GM12878 (cell line): ENCODE measurements around the gene NUDT3. TPM values are rescaled to one million over a fixed set of nuclear protein-coding genes. Genes with fewer than 3 reads are reported as not detected.
A peak's percentile ranks its signal among the peaks of the same experiment; 100 is the strongest.

Experiments used
- CEBPB ChIP-seq, 2 experiments: fragments of 150-350 bp in 1 of 2; IDR thresholded peaks; 2 replicates each; pipeline ENCODE4 v1.6.1; 2012 to 2014; ENCODE audit warnings: low read depth in 2 of 2, low read length in 2 of 2, borderline replicate concordance in 1 of 2, inconsistent platforms in 1 of 2
- EGR1 ChIP-seq, 2 experiments: IDR thresholded peaks; 1 replicate in 1 of 2; 2 replicates in 1 of 2; pipeline ENCODE4 v1.6.1; 2011 to 2012; ENCODE audit warnings: low read depth in 2 of 2, low read length in 2 of 2, borderline replicate concordance in 1 of 2, mild to moderate bottlenecking in 1 of 2, moderate library complexity in 1 of 2
- ETV6 ChIP-seq, 2 experiments: fragments of 450-650 bp in 1 of 2; IDR thresholded peaks in 1 of 2; conservative IDR thresholded peaks in 1 of 2; 2 replicates each; pipeline ENCODE4 v1.6.1; 2014; ENCODE audit warnings: antibody characterized with exemption in 1 of 2, borderline replicate concordance in 1 of 2, low read depth in 1 of 2, mild to moderate bottlenecking in 1 of 2, moderate library complexity in 1 of 2
- FOXK2 ChIP-seq: fragments of 450-650 bp; IDR thresholded peaks from 2 replicates; pipeline ENCODE4 v1.6.1; 2017; ENCODE audit warnings: mild to moderate bottlenecking, moderate library complexity
- HDGF ChIP-seq: fragments of 450-650 bp; IDR thresholded peaks from 2 replicates; pipeline ENCODE4 v1.6.1; 2016; ENCODE audit warnings: antibody characterized with exemption
- IRF3 ChIP-seq: fragments of 450-650 bp; IDR thresholded peaks from 2 replicates; pipeline ENCODE4 v1.6.1; 2014; ENCODE audit warnings: mild to moderate bottlenecking
- IRF5 ChIP-seq: fragments of 450-650 bp; IDR thresholded peaks from 2 replicates; pipeline ENCODE4 v1.6.1; 2017; ENCODE audit warnings: borderline replicate concordance
- KLF5 ChIP-seq: fragments of 450-650 bp; IDR thresholded peaks from 2 replicates; pipeline ENCODE4 v1.6.1; 2014; ENCODE audit warnings: mild to moderate bottlenecking; ENCODE audit not compliant: partially characterized antibody
- MEF2B ChIP-seq: fragments of 450-650 bp; IDR thresholded peaks from 2 replicates; pipeline ENCODE4 v1.6.1; 2018; ENCODE audit warnings: mild to moderate bottlenecking, moderate library complexity; ENCODE audit not compliant: partially characterized antibody, poor library complexity, severe bottlenecking
- MXI1 ChIP-seq: fragments of 150-350 bp; IDR thresholded peaks from 2 replicates; pipeline ENCODE4 v1.6.1; 2011; ENCODE audit warnings: low read depth, mild to moderate bottlenecking, inconsistent platforms, low read length, improper control_type of control experiment
- MYB ChIP-seq: fragments of 150-350 bp; IDR thresholded peaks from 2 replicates; pipeline ENCODE4 v1.6.1; 2014; ENCODE audit warnings: mild to moderate bottlenecking, low read depth, low read length, borderline replicate concordance
- PBX3 ChIP-seq: IDR thresholded peaks from 2 replicates; pipeline ENCODE4 v1.6.1; 2011; ENCODE audit warnings: mild to moderate bottlenecking, low read depth, low read length, moderate library complexity; ENCODE audit not compliant: insufficient replicate concordance
- PML ChIP-seq: IDR thresholded peaks from 2 replicates; pipeline ENCODE4 v1.6.1; 2012; ENCODE audit warnings: low read length, inconsistent platforms
- RELB ChIP-seq: fragments of 450-650 bp; IDR thresholded peaks from 2 replicates; pipeline ENCODE4 v1.6.1; 2017; ENCODE audit warnings: low read depth, mild to moderate bottlenecking, moderate library complexity
- SPI1 ChIP-seq: IDR thresholded peaks from 2 replicates; pipeline ENCODE4 v1.6.1; 2011; ENCODE audit warnings: low read depth, mild to moderate bottlenecking, low read length, moderate library complexity, borderline replicate concordance; ENCODE audit not compliant: insufficient read depth
- WRNIP1 ChIP-seq: IDR thresholded peaks from 2 replicates; pipeline ENCODE4 v1.6.1; 2011; ENCODE audit warnings: low read depth, low read length, improper control_type of control experiment, borderline replicate concordance
- ZBTB40 ChIP-seq: fragments of 450-650 bp; IDR thresholded peaks from 2 replicates; pipeline ENCODE4 v1.6.1; 2016; ENCODE audit warnings: mild to moderate bottlenecking, moderate library complexity, borderline replicate concordance
- ZNF217 ChIP-seq: fragments of 450-650 bp; IDR thresholded peaks from 2 replicates; pipeline ENCODE4 v1.6.1; 2017; ENCODE audit warnings: antibody characterized with exemption, mild to moderate bottlenecking
- polyA plus RNA-seq, 11 experiments: library from polyadenylated mRNA; depleted of rRNA in 4 of 11; unstranded in 6 of 11; stranded (reverse) in 5 of 11; fragments of >200 nt; fragmentation: Nextera tagmentation in 4 of 11; fragmentation: Illumina TruSeq in 1 of 11; extraction: Ambion mirVana in 4 of 11; extraction: Trizol in 1 of 11; gene quantifications; 1 replicate in 1 of 11; 2 replicates in 10 of 11; pipeline versions ENCODE4 v1.2.1 to v1.2.3, GENCODE V29; 2011 to 2016; ENCODE audit warnings: inconsistent platforms in 2 of 11, missing spikeins in 2 of 11, low read depth in 1 of 11
- total RNA-seq, 4 experiments: library from RNA; depleted of rRNA in 3 of 4; stranded (reverse); fragments of >200 nt in 3 of 4; fragmentation: Illumina TruSeq in 1 of 4; extraction: Trizol in 1 of 4; gene quantifications; 2 replicates each; pipeline versions ENCODE4 v1.2.1 to v1.2.3, GENCODE V29; 2013 to 2021

The NUDT3 gene
- total and polyA plus RNA-seq, 10 of the 15 experiments (the other 5 are each of a cell fraction or from before 2014, with no cell fraction given): 2.4 to 32.3 (median 25.5) TPM

GRCh38 chr6:34236443-34237315 is 155.8 kb downstream of the NUDT3 start, which contains the start of gene HMGA1 (continued):
- TF ChIP-seq ZBTB40: no peak
- TF ChIP-seq EGR1 (IDR thresholded peaks at IDR 0.05; ENCODE audit: borderline replicate concordance in 1 of 2, low read depth in 2 of 2, low read length in 2 of 2): peak; percentile 40 to 95
- peak; percentile 65 for TF ChIP-seq KLF5
- TF ChIP-seq ETV6 (conservative IDR thresholded peaks at IDR 0.05 in 1 of 2, IDR thresholded peaks at IDR 0.05 in 1 of 2; ENCODE audit: borderline replicate concordance in 1 of 2, low read depth in 1 of 2): 0 out of 4 replicates have a peak, but pooled peaks of 1 of the 2 experiments have one; percentile 35
- peak; percentile 86 for TF ChIP-seq PBX3
- peak; percentile 40; the same call in 1 of the 2 replicates for TF ChIP-seq FOXK2
- TF ChIP-seq MXI1: peak; percentile 32
- peak; percentile 31; the same call in 1 of the 2 replicates for TF ChIP-seq RELB
- no peak for TF ChIP-seq WRNIP1
- TF ChIP-seq PML: peak; percentile 99
- TF ChIP-seq IRF3: no peak
- 0 out of 2 replicates have a peak, but pooled peaks have one; percentile 45 for TF ChIP-seq IRF5
- no peak for TF ChIP-seq MYB
- TF ChIP-seq HDGF: no peak
- TF ChIP-seq MEF2B: peak; percentile 91
- peak; percentile 29; the same call in 1 of the 2 replicates for TF ChIP-seq ZNF217
- TF ChIP-seq CEBPB (IDR thresholded peaks at IDR 0.05; ENCODE audit: borderline replicate concordance in 1 of 2, low read depth in 2 of 2, low read length in 2 of 2): no peak
- peak; percentile 93 for TF ChIP-seq SPI1
